ENCODE results near the gene ZNF318.
A peak's percentile ranks its signal among the peaks of the same experiment; 100 is the strongest.
"Not testable (repeated sequence)": the region's sequence is repeated elsewhere in the genome, so short reads cannot be mapped to it uniquely, and the experiment has no call there.

ZNF318 gene

GRCh38 chr6:43386492-43386891 lies 17.0 kb upstream of the ZNF318 start:
- DNase-seq, result peak; percentile 40

- no peak for DNase-seq
These were observed 13.7 kb upstream of the ZNF318 start for GRCh38 chr6:43383021-43383667.

GRCh38 chr6:43380858-43381257 lies 11.4 kb upstream of the ZNF318 start:
- DNase-seq, result not testable (repeated sequence)

- DNase-seq, result no peak
These were observed 9.2 kb upstream of the ZNF318 start for GRCh38 chr6:43378631-43379030.

GRCh38 chr6:43377710-43378229 lies 8.3 kb upstream of the ZNF318 start:
- DNase-seq, result no peak

DNA sequence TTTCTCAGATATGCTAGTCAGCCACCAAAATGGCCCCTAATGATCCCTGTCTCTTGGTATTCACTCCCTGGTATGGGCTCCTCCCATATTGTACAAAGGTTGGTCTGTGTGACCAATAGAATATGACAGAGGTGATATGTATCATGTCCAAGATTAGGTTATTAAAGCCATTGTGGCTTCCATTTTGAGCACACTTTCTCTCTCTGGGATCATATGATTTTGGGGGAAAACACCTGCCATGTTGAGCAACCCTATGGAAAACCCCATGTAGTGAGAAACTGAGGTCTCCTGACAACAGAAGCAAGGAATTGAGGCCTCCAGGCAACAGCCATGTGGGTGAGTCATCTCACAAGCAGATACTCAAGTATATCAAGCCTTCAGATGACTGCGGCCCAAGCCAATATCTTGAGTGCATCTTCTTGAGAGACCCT lies 7.1 kb upstream of the ZNF318 start:
- DNase-seq, result no peak

DNA sequence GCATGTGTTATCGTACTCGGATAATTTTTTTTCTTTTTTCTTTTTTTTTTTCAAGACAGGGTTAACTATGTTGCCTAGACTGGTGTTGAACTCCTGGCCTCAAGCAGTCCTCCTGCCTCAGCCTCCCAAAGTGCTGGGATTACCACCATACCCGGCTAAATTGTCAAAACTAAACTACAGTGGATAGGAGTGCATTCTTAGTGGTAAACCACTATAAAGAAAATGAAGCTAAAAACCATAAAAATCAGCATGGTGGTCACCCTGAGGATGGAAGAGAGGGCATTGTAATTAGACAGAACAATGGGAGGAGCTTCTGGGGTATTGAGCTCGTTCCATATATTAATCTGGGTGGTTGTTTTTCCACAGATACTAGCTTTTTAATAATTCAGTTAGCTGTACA lies 6.2 kb upstream of the ZNF318 start:
- no peak for DNase-seq

DNA sequence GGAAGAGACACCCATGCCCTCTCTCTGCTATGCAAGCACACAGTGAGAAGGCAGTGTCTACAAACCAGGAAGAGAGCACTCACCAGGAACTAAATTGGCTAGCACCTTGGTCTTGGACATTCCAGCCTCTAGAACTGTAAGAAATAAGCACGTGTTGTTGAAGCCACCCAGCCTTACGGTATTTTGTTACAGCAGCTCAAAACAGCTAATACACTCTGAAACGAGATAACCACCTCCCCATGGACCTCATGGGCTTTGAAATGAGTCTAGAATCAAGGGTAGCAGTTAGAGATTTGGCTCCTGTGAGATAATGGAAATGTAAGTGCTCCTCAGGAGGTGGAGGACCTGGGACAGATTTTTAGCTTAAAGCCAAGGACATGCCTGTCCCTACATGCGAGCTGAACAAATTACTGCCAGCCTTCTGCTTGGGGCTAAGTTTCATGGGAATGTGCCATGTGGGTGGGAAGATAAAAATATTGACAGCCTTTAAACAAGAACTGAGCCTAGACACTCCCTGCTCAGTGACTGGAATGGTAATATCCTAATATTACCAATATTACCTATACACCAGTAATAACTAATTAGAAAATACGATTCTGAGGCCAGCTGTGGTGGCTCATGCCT lies 3.9 kb upstream of the ZNF318 start:
- no peak for DNase-seq

GRCh38 chr6:43370003-43370580 lies 645 bp upstream of the ZNF318 start:
- DNase-seq, result not testable (repeated sequence)

DNA sequence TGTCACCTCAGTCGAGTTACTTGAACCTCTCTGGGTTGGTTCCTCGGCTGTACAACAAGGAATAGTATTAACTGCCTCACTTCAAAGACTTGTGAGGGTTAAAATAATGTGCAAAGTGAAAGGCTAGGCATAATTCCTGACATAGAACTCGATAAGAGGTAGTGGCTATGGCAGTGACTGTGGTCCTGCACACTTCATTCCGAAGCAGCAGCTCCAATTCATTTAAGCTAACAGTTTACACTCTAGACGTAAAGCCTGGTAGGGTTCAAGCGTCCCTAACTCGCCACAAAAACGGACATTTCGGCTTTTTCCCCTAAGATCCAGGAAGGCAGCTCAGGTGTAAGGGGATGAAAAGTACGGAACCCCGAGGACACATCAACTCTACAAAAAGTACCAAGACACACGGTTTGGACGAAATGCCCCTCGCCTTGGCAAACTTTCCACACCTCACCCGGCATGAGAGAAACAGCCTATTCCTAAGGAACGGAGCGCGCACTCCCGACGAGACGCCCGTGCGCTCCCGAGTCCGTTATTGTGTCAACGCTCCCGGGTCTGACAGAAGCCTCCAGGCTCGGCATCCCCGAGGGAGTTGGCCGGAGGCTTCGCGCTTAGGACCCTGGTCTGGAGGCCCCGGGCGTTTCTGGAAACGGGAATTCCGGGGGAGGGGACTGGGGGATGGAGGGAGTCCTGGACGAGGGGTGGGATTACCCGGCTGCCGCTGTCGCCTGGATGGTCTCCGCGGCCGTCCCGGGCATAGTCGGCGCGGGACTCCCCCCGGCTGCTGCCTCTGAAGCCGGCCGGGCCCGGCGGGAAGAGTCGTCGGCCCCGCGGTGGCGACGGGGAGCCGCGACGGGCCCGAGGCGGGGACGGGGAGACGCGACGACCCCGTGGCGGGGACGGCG lies 937 bp downstream of the ZNF318 start:
- no peak for DNase-seq

DNA sequence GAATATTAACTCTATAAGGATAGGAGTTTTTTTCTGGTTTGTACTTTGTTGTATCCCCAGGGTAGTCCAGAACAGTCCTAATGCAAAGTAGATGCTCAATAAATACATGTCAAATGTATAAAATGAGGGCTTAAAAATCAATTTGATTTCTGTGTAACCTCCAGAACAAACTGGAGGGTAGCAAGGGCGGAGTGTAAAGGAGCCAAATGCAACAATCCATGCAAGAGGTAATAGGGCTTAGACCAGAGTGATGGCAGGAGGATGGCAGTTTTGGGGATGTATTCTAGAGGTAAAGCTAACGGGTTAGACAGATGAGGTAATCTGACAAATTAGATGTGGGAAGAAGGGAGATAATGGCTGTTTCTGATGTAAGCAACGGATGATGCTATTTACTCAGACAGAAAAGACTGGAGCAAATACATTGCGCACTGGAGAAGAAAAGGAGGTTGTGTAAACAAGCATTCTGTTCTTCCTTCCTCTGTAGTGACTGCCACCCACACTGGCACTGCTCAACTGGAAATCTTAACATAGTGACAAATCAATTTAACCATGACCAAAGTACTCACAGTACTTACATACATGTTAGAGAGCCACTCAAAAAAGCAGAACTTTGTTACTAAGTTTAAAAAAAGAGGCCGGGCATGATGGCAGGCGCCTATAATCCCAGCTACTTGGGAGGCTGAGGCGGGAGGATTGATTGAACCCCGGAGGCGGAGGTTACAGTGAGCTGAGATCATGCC lies 2.0 kb downstream of the ZNF318 start:
- no peak for DNase-seq

DNA sequence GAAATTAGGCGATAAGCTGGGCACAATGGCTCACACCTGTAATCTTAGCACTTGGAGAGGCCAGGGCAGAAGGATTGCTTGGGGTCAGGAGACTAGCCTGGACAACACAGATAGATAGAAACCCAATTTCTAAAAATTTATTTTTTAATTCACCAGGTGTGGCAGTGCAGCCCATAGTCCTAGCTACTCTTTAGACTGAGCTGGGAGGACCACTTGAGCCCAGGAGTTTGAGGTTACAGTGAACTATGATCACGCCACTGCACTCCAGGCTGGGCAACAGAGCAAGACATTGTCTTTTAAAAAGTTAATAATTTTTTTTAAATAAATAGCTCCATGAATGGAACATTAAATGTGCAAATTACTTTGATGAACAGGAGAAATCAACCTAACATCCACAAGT lies 8.2 kb downstream of the ZNF318 start:
- no peak for DNase-seq

GRCh38 chr6:43359831-43360230 lies 9.6 kb downstream of the ZNF318 start:
- no peak for DNase-seq

- no peak for DNase-seq
These were observed 10.1 kb downstream of the ZNF318 start for GRCh38 chr6:43359381-43359780.

DNA sequence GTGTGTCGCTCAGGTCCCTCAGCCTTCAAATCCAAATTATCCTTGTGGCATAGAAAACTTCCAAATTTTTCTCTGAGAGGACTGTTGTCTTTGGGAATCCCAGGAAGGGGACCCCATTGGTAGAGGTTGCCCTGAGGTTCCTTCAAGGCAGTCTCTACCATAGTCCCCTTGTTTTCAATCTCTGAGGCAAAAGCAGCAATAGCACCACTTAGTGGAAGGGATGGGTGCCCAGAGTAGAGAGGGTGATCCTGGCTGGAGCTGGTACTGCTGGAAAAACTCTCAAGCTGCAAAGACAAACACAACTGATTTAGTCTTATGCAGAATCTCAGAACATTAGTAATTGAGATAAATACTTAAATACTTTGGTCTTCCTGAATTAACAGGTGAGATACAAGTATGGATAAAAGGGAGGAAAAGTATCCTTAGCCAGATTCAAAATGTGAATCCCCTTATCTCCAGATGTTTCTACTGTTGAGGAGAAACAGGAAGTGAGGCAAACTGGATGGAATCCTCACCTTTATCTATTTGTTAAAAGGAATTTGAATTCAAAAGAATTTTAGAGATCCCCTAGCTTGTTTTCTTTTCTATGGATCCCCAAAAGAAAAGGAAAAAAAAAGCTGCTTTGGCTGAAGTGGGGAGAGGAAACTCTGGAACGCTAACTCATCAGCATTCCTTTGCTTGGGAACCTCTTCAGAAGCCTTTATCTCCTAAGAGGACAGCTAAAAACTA lies 13.4 kb downstream of the ZNF318 start:
- no peak for DNase-seq

DNA sequence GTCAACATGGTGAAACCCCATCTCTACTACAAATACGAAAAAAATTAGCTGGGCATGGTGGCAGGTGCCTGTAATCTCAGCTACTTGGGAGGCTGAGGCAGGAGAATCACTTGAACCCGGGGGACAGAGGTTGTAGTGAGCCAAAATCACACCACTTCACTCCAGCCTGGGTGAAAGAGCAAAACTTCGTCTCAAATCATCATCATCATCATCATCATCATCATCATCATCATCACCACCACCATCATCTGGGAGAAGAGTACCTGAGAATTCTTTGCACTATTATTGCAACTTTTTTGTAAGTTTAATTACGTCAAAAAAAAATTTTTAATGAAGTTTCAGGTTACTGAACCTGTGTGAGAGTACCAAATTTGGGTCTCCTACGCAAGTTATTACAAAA lies 17.5 kb downstream of the ZNF318 start:
- DNase-seq, result not testable (repeated sequence)

DNA sequence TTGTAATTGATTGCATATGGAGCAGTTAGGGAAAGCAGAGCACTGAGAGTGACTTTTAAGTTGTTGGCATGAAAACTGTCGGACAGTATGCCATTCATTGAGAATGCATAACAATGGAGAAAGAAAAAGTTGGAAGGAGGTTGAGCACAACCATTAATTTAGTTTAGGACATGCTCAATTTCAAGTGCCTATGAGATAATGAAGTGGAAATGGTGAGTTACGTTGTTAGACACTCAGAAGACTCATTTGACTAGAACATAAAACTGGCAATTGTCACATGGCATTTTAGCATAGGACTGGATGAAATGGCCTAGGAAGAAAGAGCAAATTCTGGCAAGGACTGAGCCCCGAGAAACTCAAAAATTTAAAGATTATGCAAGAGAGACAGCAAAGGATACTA lies 22.0 kb downstream of the ZNF318 start:
- no peak for DNase-seq

DNA sequence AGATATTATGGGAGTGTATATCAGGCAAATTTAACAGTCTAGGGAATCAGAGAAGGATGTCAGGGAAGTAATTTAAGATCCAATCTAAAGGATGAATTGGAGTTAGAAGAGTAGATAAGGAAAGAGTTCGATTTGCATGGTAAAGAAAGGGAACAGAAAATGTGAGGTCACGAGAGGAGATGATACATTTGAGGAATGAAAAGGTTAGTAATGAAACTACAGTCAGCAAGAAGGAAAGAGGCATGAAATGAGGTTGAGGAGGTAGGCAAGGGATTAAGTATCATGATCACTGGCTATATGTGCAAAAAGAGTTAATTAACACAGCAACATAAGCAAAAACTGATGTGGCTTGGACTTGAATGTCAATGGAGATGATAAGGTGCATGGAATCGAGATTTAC lies 22.4 kb downstream of the ZNF318 start:
- DNase-seq, result no peak

GRCh38 chr6:43346243-43346642 lies 23.2 kb downstream of the ZNF318 start:
- DNase-seq, result not testable (repeated sequence)

- DNase-seq, result no peak
These were observed 30.3 kb downstream of the ZNF318 start for GRCh38 chr6:43339168-43339567.

DNA sequence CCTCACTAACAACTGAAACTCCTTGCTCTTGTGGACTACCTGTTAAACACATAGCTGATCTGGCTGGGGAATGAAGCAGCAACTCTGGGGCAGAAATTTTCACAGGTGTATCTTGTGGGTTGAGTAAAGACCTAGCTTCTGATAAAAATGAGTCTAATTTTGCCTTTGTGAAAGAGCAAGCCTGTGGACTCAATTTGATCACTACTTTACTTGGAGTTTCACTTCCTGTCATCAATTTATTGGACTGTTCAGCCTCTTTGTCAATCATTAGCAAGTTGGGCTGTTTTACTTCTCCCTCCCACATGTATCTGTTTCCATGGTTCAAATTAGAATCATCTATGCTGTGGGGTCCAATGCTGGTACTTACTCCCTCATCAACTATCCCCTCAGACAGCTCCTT lies 31.2 kb downstream of the ZNF318 start:
- DNase-seq, result no peak

- DNase-seq, result no peak
These were observed 33.1 kb downstream of the ZNF318 start for GRCh38 chr6:43336382-43336781.

Measured in CD4-positive, alpha-beta T cell treated with Interleukin-4 for 4 hours (primary cell).